HepG2 (cell line): Measurements from ENCODE around the gene TSNAXIP1. TPM values are rescaled to one million over a fixed set of nuclear protein-coding genes. Genes with fewer than 3 reads are reported as not detected.
A peak's percentile ranks its signal among the peaks of the same experiment; 100 is the strongest.

Experiments used
- CENPT ChIP-seq: sonication (generic); formaldehyde crosslinking; IDR thresholded peaks from 2 replicates; pipeline ENCODE4 v1.8.0; 2022; ENCODE audit warnings: low read depth, mild to moderate bottlenecking, moderate library complexity, missing genetic modification reagents
- DNMT1 ChIP-seq: sonication (generic); formaldehyde crosslinking; IDR thresholded peaks from 2 replicates; pipeline ENCODE4 v1.5.1; 2020; ENCODE audit warnings: mild to moderate bottlenecking, missing genetic modification reagents
- ELF1 ChIP-seq: sonication (generic); formaldehyde crosslinking; IDR thresholded peaks from 2 replicates; pipeline ENCODE4 v1.4.0; 2020; ENCODE audit warnings: missing genetic modification reagents
- FOSL1 ChIP-seq: sonication (generic); formaldehyde crosslinking; IDR thresholded peaks from 2 replicates; pipeline ENCODE4 v1.9.0; 2021; ENCODE audit warnings: missing genetic modification reagents, borderline replicate concordance
- HMG20B ChIP-seq: conservative IDR thresholded peaks from 2 replicates; pipeline ENCODE4 v1.6.1; 2016; ENCODE audit warnings: missing genetic modification reagents, missing compliant biosample characterization
- HNRNPLL ChIP-seq: fragments of 200-400 bp; formaldehyde crosslinking; IDR thresholded peaks from 2 replicates; pipeline ENCODE4 v1.6.1; 2017; ENCODE audit warnings: mild to moderate bottlenecking, low read depth, low read length; ENCODE audit not compliant: poor library complexity, severe bottlenecking
- IRF9 ChIP-seq: sonication (generic); formaldehyde crosslinking; IDR thresholded peaks from 2 replicates; pipeline ENCODE4 v1.8.0; 2022; ENCODE audit warnings: missing genetic modification reagents, mild to moderate bottlenecking, borderline replicate concordance
- JUN ChIP-seq: sonication (generic); formaldehyde crosslinking; IDR thresholded peaks from 2 replicates; pipeline ENCODE4 v1.4.0; 2020; ENCODE audit warnings: mild to moderate bottlenecking, missing genetic modification reagents
- KLF12 ChIP-seq: sonication (generic); formaldehyde crosslinking; IDR thresholded peaks from 2 replicates; pipeline ENCODE4 v1.4.0; 2020; ENCODE audit warnings: missing genetic modification reagents, borderline replicate concordance
- MAFK ChIP-seq, 2 experiments: IDR thresholded peaks in 1 of 2; conservative IDR thresholded peaks in 1 of 2; 2 replicates each; pipeline ENCODE4 v1.6.1; 2011; ENCODE audit warnings: improper control_type of control experiment in 2 of 2, low read length in 2 of 2
- MATR3 ChIP-seq: sonication (generic); formaldehyde crosslinking; IDR thresholded peaks from 2 replicates; pipeline ENCODE4 v1.4.0; 2020; ENCODE audit warnings: missing genetic modification reagents
- MXD1 ChIP-seq: sonication (generic); formaldehyde crosslinking; IDR thresholded peaks from 2 replicates; pipeline ENCODE4 v1.4.0; 2020; ENCODE audit warnings: mild to moderate bottlenecking, missing genetic modification reagents
- RARA ChIP-seq: IDR thresholded peaks from 2 replicates; pipeline ENCODE4 v1.6.1; 2016; ENCODE audit warnings: missing genetic modification reagents, missing compliant biosample characterization
- RFX3 ChIP-seq: IDR thresholded peaks from 2 replicates; pipeline ENCODE4 v1.6.1; 2016; ENCODE audit warnings: missing biosample characterization, missing genetic modification reagents
- SAP130 ChIP-seq: IDR thresholded peaks from 2 replicates; pipeline ENCODE4 v1.6.1; 2016; ENCODE audit warnings: low read depth
- SMYD3 ChIP-seq: sonication (generic); formaldehyde crosslinking; IDR thresholded peaks from 2 replicates; pipeline ENCODE4 v1.8.1; 2023; ENCODE audit warnings: mild to moderate bottlenecking, missing genetic modification reagents
- SP1 ChIP-seq, 2 experiments: fragments of 450-650 bp in 1 of 2; sonication (generic) in 1 of 2; formaldehyde crosslinking in 1 of 2; IDR thresholded peaks; 2 replicates each; pipeline versions ENCODE4 v1.4.0 to v1.6.1; 2016 to 2020; ENCODE audit warnings: missing genetic modification reagents in 1 of 2
- TAF1 ChIP-seq: sonication (generic); formaldehyde crosslinking; IDR thresholded peaks from 2 replicates; pipeline ENCODE4 v1.4.0; 2020; ENCODE audit warnings: missing genetic modification reagents
- TEAD3 ChIP-seq: optimal IDR thresholded peaks from 2 replicates; pipeline ENCODE3; 2016; ENCODE audit warnings: borderline replicate concordance
- ZGPAT ChIP-seq: IDR thresholded peaks from 2 replicates; pipeline ENCODE4 v1.6.1; 2016; ENCODE audit warnings: mild to moderate bottlenecking
- ZKSCAN8 ChIP-seq: IDR thresholded peaks from 2 replicates; pipeline ENCODE4 v1.6.1; 2016; ENCODE audit warnings: borderline replicate concordance, missing genetic modification reagents, missing compliant biosample characterization
- ZNF710 ChIP-seq: sonication (generic); formaldehyde crosslinking; IDR thresholded peaks from 2 replicates; pipeline ENCODE4 v1.5.0; 2020; ENCODE audit warnings: mild to moderate bottlenecking, missing genetic modification reagents, borderline replicate concordance
- ZNF883 ChIP-seq: sonication (generic); formaldehyde crosslinking; IDR thresholded peaks from 2 replicates; pipeline ENCODE4 v1.5.1; 2020; ENCODE audit warnings: mild to moderate bottlenecking, missing genetic modification reagents; ENCODE audit errors: not compliant biosample characterization
- ZSCAN25 ChIP-seq: sonication (generic); formaldehyde crosslinking; IDR thresholded peaks from 2 replicates; pipeline ENCODE4 v1.8.0; 2022; ENCODE audit warnings: mild to moderate bottlenecking, missing genetic modification reagents
- polyA plus RNA-seq, 8 experiments: library from polyadenylated mRNA; depleted of rRNA in 3 of 8; stranded (reverse) in 7 of 8; unstranded in 1 of 8; fragments of >200 nt; fragmentation: Illumina TruSeq in 4 of 8; extraction: Trizol in 4 of 8; gene quantifications; 2 replicates each; pipeline versions ENCODE4 v1.2.1 to v1.2.3, GENCODE V29; 2011 to 2016; ENCODE audit warnings: low read depth in 4 of 8, missing spikeins in 1 of 8, mixed read lengths in 1 of 8; ENCODE audit not compliant: insufficient read depth in 1 of 8
- total RNA-seq, 5 experiments: library from RNA; depleted of rRNA; stranded (reverse); fragments of >200 nt; fragmentation: Illumina TruSeq; extraction: Trizol; gene quantifications; 2 replicates each; pipeline ENCODE4 v1.2.3, GENCODE V29; 2016; ENCODE audit warnings: low read depth in 1 of 5

TSNAXIP1 gene
- total and polyA plus RNA-seq, 2 of the 13 experiments (the other 11 are each of a cell fraction or from before 2014, with no cell fraction given), result 0.37 to 0.86 TPM

GRCh38 chr16:67872631-67873434 is 66.1 kb downstream of the TSNAXIP1 start, which contains the start of gene EDC4 (continued):
- TF ChIP-seq IRF9 (CRISPR knock-in tag) (peak; percentile 94), HNRNPLL (peak; percentile 85), TAF1 (CRISPR knock-in tag) (peak; percentile 86), SMYD3 (CRISPR knock-in tag) (peak; percentile 43; the same call in 1 of the 2 replicates), HMG20B (CRISPR knock-in tag) (peak; percentile 79), CENPT (CRISPR knock-in tag) (no peak), RFX3 (no peak; the same call in 1 of the 2 replicates), ZSCAN25 (CRISPR knock-in tag) (peak; percentile 84), ZNF710 (0 out of 2 replicates have a peak, but pooled peaks have one; percentile 33), SAP130 (peak; percentile 97), MAFK (conservative IDR thresholded peaks at IDR 0.05 in 1 of 2, IDR thresholded peaks at IDR 0.05 in 1 of 2; ENCODE audit: low read length in 2 of 2) (peak; percentile 54 to 81), DNMT1 (CRISPR knock-in tag) (peak; percentile 89), MATR3 (CRISPR knock-in tag) (peak; percentile 19; the same call in 1 of the 2 replicates), ELF1 (CRISPR knock-in tag) (peak; percentile 92), FOSL1 (CRISPR knock-in tag) (no peak), TEAD3 (CRISPR knock-in tag) (peak; percentile 78), KLF12 (CRISPR knock-in tag) (peak; percentile 96), ZKSCAN8 (CRISPR knock-in tag) (peak; percentile 74; the same call in 1 of the 2 replicates), SP1 (IDR thresholded peaks at IDR 0.05) (no peak), SP1 (CRISPR knock-in tag; IDR thresholded peaks at IDR 0.05) (peak; percentile 92), JUN (CRISPR knock-in tag) (no peak), RARA (peak; percentile 55; the same call in 1 of the 2 replicates), MXD1 (CRISPR knock-in tag) (peak; percentile 48; the same call in 1 of the 2 replicates), ZNF883 (peak; percentile 84), ZGPAT (CRISPR knock-in tag) (peak; percentile 98)
